ENCODE results near the gene MRPL20.

Gene MRPL20

DNA sequence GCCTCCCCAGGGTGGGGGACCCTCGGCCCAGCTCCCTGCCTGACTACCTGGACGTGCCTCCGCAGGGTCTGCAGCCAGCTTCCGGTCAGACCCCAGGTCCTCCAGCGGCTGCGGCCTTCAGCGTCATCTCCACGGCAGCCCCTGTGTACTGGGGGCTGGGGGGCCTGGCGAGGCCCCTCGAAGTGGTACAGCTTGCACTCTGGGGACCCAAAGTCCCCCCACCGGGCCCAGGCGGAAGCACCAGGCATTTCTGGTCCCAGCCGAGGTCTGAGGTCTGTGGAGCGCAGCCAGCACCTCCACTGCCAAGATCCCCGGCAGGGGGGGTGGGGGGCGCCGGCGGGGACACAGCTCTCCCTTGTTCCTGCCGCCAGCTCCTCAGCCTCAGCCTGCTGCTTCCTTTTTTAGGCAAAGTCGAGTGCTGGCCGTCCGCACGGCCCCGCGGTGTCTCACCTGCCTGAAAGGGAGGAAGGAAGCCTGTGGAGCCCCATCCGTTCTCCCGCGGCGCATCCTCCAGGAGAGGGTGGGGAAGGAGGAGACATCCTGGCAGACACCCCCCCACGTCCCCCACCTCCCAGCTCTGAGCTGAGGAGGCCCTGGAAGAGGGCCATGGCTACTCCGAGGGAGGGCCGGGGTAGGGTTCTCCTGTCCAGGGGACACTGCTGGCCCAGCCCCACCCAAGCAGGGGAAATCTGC is 27.2 kb upstream of the MRPL20 start:
- no peak for TF ChIP-seq ZFP30 (CRISPR knock-in tag; IDR thresholded peaks at IDR 0.05)
- no peak for TF ChIP-seq ARNTL (CRISPR knock-in tag; IDR thresholded peaks at IDR 0.05; ENCODE audit: borderline replicate concordance, low read depth)
- TF ChIP-seq ZC3H10 (CRISPR knock-in tag; IDR thresholded peaks at IDR 0.05): no peak
- no peak for TF ChIP-seq CSDC2 (CRISPR knock-in tag; IDR thresholded peaks at IDR 0.05)
- no peak for TF ChIP-seq GLIS3 (CRISPR knock-in tag; IDR thresholded peaks at IDR 0.05)
- TF ChIP-seq BACH2 (CRISPR knock-in tag; IDR thresholded peaks at IDR 0.05; ENCODE audit: borderline replicate concordance): no peak
- TF ChIP-seq, protein P1, sequence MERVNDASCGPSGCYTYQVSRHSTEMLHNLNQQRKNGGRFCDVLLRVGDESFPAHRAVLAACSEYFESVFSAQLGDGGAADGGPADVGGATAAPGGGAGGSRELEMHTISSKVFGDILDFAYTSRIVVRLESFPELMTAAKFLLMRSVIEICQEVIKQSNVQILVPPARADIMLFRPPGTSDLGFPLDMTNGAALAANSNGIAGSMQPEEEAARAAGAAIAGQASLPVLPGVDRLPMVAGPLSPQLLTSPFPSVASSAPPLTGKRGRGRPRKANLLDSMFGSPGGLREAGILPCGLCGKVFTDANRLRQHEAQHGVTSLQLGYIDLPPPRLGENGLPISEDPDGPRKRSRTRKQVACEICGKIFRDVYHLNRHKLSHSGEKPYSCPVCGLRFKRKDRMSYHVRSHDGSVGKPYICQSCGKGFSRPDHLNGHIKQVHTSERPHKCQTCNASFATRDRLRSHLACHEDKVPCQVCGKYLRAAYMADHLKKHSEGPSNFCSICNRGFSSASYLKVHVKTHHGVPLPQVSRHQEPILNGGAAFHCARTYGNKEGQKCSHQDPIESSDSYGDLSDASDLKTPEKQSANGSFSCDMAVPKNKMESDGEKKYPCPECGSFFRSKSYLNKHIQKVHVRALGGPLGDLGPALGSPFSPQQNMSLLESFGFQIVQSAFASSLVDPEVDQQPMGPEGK (CRISPR knock-in tag; IDR thresholded peaks at IDR 0.05; ENCODE audit: borderline replicate concordance): no peak
- TF ChIP-seq, protein P2, sequence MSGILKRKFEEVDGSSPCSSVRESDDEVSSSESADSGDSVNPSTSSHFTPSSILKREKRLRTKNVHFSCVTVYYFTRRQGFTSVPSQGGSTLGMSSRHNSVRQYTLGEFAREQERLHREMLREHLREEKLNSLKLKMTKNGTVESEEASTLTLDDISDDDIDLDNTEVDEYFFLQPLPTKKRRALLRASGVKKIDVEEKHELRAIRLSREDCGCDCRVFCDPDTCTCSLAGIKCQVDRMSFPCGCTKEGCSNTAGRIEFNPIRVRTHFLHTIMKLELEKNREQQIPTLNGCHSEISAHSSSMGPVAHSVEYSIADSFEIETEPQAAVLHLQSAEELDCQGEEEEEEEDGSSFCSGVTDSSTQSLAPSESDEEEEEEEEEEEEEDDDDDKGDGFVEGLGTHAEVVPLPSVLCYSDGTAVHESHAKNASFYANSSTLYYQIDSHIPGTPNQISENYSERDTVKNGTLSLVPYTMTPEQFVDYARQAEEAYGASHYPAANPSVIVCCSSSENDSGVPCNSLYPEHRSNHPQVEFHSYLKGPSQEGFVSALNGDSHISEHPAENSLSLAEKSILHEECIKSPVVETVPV (CRISPR knock-in tag; IDR thresholded peaks at IDR 0.05): no peak
- no peak for TF ChIP-seq ZNF565 (CRISPR knock-in tag; conservative IDR thresholded peaks at IDR 0.05; ENCODE audit: low read depth)
- no peak for TF ChIP-seq RARB (CRISPR knock-in tag; IDR thresholded peaks at IDR 0.05)
- TF ChIP-seq, protein P3, sequence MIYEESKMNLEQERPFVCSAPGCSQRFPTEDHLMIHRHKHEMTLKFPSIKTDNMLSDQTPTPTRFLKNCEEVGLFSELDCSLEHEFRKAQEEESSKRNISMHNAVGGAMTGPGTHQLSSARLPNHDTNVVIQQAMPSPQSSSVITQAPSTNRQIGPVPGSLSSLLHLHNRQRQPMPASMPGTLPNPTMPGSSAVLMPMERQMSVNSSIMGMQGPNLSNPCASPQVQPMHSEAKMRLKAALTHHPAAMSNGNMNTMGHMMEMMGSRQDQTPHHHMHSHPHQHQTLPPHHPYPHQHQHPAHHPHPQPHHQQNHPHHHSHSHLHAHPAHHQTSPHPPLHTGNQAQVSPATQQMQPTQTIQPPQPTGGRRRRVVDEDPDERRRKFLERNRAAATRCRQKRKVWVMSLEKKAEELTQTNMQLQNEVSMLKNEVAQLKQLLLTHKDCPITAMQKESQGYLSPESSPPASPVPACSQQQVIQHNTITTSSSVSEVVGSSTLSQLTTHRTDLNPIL (CRISPR knock-in tag; IDR thresholded peaks at IDR 0.05; ENCODE audit: low read depth): no peak
- TF ChIP-seq, protein P4, sequence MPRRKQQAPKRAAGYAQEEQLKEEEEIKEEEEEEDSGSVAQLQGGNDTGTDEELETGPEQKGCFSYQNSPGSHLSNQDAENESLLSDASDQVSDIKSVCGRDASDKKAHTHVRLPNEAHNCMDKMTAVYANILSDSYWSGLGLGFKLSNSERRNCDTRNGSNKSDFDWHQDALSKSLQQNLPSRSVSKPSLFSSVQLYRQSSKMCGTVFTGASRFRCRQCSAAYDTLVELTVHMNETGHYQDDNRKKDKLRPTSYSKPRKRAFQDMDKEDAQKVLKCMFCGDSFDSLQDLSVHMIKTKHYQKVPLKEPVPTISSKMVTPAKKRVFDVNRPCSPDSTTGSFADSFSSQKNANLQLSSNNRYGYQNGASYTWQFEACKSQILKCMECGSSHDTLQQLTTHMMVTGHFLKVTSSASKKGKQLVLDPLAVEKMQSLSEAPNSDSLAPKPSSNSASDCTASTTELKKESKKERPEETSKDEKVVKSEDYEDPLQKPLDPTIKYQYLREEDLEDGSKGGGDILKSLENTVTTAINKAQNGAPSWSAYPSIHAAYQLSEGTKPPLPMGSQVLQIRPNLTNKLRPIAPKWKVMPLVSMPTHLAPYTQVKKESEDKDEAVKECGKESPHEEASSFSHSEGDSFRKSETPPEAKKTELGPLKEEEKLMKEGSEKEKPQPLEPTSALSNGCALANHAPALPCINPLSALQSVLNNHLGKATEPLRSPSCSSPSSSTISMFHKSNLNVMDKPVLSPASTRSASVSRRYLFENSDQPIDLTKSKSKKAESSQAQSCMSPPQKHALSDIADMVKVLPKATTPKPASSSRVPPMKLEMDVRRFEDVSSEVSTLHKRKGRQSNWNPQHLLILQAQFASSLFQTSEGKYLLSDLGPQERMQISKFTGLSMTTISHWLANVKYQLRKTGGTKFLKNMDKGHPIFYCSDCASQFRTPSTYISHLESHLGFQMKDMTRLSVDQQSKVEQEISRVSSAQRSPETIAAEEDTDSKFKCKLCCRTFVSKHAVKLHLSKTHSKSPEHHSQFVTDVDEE (CRISPR knock-in tag; IDR thresholded peaks at IDR 0.05): no peak
- no peak for TF ChIP-seq ZNF70 (CRISPR knock-in tag; IDR thresholded peaks at IDR 0.05)
- no peak for TF ChIP-seq ZFP3 (CRISPR knock-in tag; IDR thresholded peaks at IDR 0.05)
- ATAC-seq: no peak

DNA sequence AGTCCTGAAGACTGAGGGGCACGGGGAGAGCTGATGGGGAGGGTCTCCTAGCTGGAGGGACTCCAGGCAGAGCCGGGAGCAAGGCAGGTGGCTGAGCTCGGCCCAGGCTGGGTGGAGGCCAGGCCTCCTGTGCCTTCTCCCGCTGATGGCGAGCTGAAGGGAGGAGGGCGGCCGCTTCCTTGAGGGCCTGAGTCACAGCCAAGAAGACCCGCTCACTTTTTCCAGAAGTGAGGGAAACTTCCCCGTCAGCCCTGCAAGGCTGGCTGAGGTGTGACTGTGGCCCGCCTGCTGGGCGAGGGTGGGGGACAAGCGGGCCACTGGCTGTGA is 26.7 kb upstream of the MRPL20 start:
- no peak; the same call in 2 of the 3 replicates for ATAC-seq
- TF ChIP-seq, protein P2 (CRISPR knock-in tag; IDR thresholded peaks at IDR 0.05): no peak
- no peak for TF ChIP-seq ISL1 (CRISPR knock-in tag; IDR thresholded peaks at IDR 0.05)
- TF ChIP-seq BACH2 (CRISPR knock-in tag; IDR thresholded peaks at IDR 0.05; ENCODE audit: borderline replicate concordance): no peak
- no peak for TF ChIP-seq TOX (CRISPR knock-in tag; IDR thresholded peaks at IDR 0.05; ENCODE audit: borderline replicate concordance)
- TF ChIP-seq, protein P5, sequence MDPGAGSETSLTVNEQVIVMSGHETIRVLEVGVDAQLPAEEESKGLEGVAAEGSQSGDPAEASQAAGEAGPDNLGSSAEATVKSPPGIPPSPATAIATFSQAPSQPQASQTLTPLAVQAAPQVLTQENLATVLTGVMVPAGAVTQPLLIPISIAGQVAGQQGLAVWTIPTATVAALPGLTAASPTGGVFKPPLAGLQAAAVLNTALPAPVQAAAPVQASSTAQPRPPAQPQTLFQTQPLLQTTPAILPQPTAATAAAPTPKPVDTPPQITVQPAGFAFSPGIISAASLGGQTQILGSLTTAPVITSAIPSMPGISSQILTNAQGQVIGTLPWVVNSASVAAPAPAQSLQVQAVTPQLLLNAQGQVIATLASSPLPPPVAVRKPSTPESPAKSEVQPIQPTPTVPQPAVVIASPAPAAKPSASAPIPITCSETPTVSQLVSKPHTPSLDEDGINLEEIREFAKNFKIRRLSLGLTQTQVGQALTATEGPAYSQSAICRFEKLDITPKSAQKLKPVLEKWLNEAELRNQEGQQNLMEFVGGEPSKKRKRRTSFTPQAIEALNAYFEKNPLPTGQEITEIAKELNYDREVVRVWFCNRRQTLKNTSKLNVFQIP (CRISPR knock-in tag; IDR thresholded peaks at IDR 0.05; ENCODE audit: borderline replicate concordance, low read depth): no peak
- no peak for TF ChIP-seq RARB (CRISPR knock-in tag; IDR thresholded peaks at IDR 0.05)
- TF ChIP-seq, protein P4 (CRISPR knock-in tag; IDR thresholded peaks at IDR 0.05): no peak
- no peak for TF ChIP-seq PPARA (CRISPR knock-in tag; IDR thresholded peaks at IDR 0.05; ENCODE audit: borderline replicate concordance)
- TF ChIP-seq, protein P3 (CRISPR knock-in tag; IDR thresholded peaks at IDR 0.05; ENCODE audit: low read depth): no peak
- TF ChIP-seq ZFP30 (CRISPR knock-in tag; IDR thresholded peaks at IDR 0.05): no peak
- TF ChIP-seq OSR1 (CRISPR knock-in tag; IDR thresholded peaks at IDR 0.05): no peak
- no peak for TF ChIP-seq CSDC2 (CRISPR knock-in tag; IDR thresholded peaks at IDR 0.05)
- TF ChIP-seq ZNF70 (CRISPR knock-in tag; IDR thresholded peaks at IDR 0.05): no peak
- no peak for TF ChIP-seq ZC3H10 (CRISPR knock-in tag; IDR thresholded peaks at IDR 0.05)
- TF ChIP-seq SNAI2 (CRISPR knock-in tag; IDR thresholded peaks at IDR 0.05): no peak
- no peak for TF ChIP-seq ARNTL (CRISPR knock-in tag; IDR thresholded peaks at IDR 0.05; ENCODE audit: borderline replicate concordance, low read depth)
- no peak for TF ChIP-seq GLIS3 (CRISPR knock-in tag; IDR thresholded peaks at IDR 0.05)
- TF ChIP-seq, protein P1 (CRISPR knock-in tag; IDR thresholded peaks at IDR 0.05; ENCODE audit: borderline replicate concordance): no peak

Measured in SK-N-SH treated with all-trans-retinoic acid at 6 μM for 48 hours (cell line).